PFSK-1 (cell line): ENCODE measurements around the gene PTPRK.

Source experiments
- POLR2AphosphoS5 ChIP-seq: IDR thresholded peaks from 2 replicates; pipeline ENCODE4 v1.6.1; 2012; ENCODE audit warnings: low read depth, mild to moderate bottlenecking, control low read depth, low read length, moderate library complexity
- REST ChIP-seq, 2 experiments: IDR thresholded peaks; 2 replicates each; pipeline versions ENCODE4 v1.6.1 to v1.8.0; 2011 to 2012; ENCODE audit warnings: low read depth in 2 of 2, low read length in 2 of 2, control low read depth in 1 of 2, inconsistent platforms in 1 of 2, mild to moderate bottlenecking in 1 of 2, moderate library complexity in 1 of 2; ENCODE audit not compliant: insufficient read depth in 1 of 2

GRCh38 chr6:128371136-128371535 lies 149.3 kb downstream of the PTPRK start:
- no peak for TF ChIP-seq REST (IDR thresholded peaks at IDR 0.05; ENCODE audit: insufficient read depth in 1 of 2, low read depth in 2 of 2, low read length in 2 of 2)
- no peak for TF ChIP-seq POLR2AphosphoS5
